Stimulated activated naive B cell treated with anti-CD40 and anti-IgM and Interleukin-4, amounts not matched to agents 10 μg/mL and 1 μg/mL and 100 μg/mL, for 72 hours (primary cell): ENCODE data around the gene ZNF573.
A peak's percentile ranks its signal among the peaks of the same experiment; 100 is the strongest.

ENCODE experiments used
- ATAC-seq, 2 donors: fragments of 150-1000 bp; cut with Tn5 transposase; replicated peaks; 2 replicates each; pipeline ENCODE4 v1.10.0; 2021; ENCODE audit warnings: moderate library complexity in 1 of 2
- DNase-seq: peaks from one replicate; pipeline ENCODE4 v3.0.0; 2021
- H3K27ac Mint-ChIP-seq: one replicate; pipeline ENCODE4 v1.8.0; 2022; ENCODE audit warnings: mild to moderate bottlenecking, mixed read lengths
- H3K27me3 Mint-ChIP-seq, 2 donors: one replicate each; pipeline ENCODE4 v1.8.0; 2022; ENCODE audit warnings: mixed read lengths in 2 of 2
- H3K36me3 Mint-ChIP-seq, 2 donors: one replicate each; pipeline ENCODE4 v1.8.0; 2022; ENCODE audit warnings: mixed read lengths in 2 of 2, mild to moderate bottlenecking in 1 of 2
- H3K4me1 Mint-ChIP-seq, 2 donors: one replicate each; pipeline ENCODE4 v1.8.0; 2022; ENCODE audit warnings: mixed read lengths in 2 of 2, mild to moderate bottlenecking in 1 of 2
- H3K4me3 Mint-ChIP-seq, 2 donors: one replicate each; pipeline ENCODE4 v1.8.0; 2022; ENCODE audit warnings: mild to moderate bottlenecking in 2 of 2, mixed read lengths in 2 of 2, moderate library complexity in 1 of 2
- H3K9me3 Mint-ChIP-seq, 2 donors: one replicate each; pipeline ENCODE4 v1.8.0; 2022; ENCODE audit warnings: mixed read lengths in 2 of 2, mild to moderate bottlenecking in 1 of 2

The ZNF573 gene

DNA sequence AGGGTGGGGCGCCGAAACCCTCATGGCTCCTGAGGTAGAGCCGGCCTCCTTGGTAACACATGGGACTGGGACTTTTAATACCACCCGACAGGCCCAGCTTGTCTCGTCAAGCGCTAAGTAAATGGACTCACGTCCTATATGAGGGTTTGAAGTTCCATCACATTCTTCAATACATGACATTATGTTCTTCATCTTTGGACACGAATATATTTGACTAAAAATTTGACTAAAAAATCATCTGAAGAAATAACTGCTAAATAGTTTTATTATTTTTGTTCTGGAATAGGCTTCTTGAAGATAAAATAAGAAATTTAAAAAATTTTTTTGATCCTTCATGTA is 59.5 kb downstream of the ZNF573 start:
- peak overlapping the region; percentile 97 for H3K27ac Mint-ChIP-seq
- H3K27me3 Mint-ChIP-seq: no peaks in the 10 kb centered on the region
- peaks cover 10 to 18% of the 10 kb centered on the region in 2 donors for H3K4me1 Mint-ChIP-seq
- peak overlapping the region; percentile 90 to 95 for H3K4me3 Mint-ChIP-seq
- peaks cover 5 to 13% of the 10 kb centered on the region in 2 donors for H3K36me3 Mint-ChIP-seq
- H3K9me3 Mint-ChIP-seq: no peaks in the 10 kb centered on the region
- ATAC-seq: no peak
- no peak for DNase-seq

DNA sequence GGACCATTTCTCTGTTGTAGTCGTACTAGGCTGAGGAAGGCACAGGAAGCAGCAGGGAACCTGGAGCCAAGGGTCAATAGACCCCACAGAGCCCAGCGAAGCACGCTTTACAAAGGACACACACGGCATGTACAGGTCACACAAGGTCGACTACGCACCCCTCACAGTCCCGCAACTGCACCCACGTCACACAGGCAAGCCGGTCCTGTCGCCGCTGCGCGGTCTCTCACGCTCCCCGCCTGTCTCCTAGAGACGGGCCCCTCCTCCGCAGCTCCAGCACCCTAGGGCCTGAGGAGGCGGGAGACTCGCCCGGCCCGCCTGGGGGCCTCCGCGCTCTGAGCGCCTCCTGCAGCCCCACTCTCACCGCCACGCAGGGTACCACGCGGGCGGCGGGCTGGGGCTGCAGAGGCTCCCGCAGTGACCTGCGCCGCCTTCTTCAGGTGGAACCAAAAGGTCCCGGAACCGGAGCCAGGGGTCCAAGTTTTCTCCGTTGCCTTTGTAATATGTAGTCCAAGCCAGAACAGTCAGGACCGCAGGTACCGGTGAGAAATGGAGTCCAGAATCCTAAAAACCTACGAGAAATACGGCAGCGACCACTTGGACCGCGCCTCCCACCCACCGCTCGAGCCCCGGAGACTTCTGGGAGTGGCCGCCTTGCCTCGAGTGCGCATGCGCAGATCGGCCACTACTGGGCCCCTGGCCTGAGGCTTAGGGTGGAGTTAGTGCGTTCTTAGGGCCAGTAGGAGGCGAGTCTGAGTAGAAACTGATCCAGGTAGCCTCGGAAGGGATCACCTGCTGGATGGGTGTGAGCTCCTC is 60.1 kb downstream of the ZNF573 start, which contains the start of gene ZNF607:
Gene ZNF607 (minus strand): TSS at position 651 of the 816 bp plus-strand sequence. CDS start 8,143 bp downstream, outside the sequence.
- Mint-ChIP-seq H3K9me3 (no peaks in the 10 kb centered on the region), H3K27me3 (no peaks in the 10 kb centered on the region), H3K4me1 (peaks cover 10 to 18% of the 10 kb centered on the region in 2 donors), H3K27ac (peak within 1 kb of the TSS; percentile 97), H3K4me3 (peak within 1 kb of the TSS; percentile 90 to 95), H3K36me3 (peaks cover 5 to 16% of the 10 kb centered on the region in 2 donors)
- peak; percentile 95 to 96 for ATAC-seq
- DNase-seq: peak; percentile 91

- ATAC-seq: no peak
- Mint-ChIP-seq H3K27me3 (no peaks in the 10 kb centered on the region), H3K4me3 (peak overlapping the region; percentile 90 to 95), H3K9me3 (no peaks in the 10 kb centered on the region), H3K4me1 (peaks cover 10 to 18% of the 10 kb centered on the region in 2 donors), H3K27ac (peak overlapping the region; percentile 97), H3K36me3 (peaks cover 11 to 19% of the 10 kb centered on the region in 2 donors)
- no peak for DNase-seq
Observed at GRCh38 chr19:37718304-37718703, 61.1 kb downstream of the ZNF573 start.

DNA sequence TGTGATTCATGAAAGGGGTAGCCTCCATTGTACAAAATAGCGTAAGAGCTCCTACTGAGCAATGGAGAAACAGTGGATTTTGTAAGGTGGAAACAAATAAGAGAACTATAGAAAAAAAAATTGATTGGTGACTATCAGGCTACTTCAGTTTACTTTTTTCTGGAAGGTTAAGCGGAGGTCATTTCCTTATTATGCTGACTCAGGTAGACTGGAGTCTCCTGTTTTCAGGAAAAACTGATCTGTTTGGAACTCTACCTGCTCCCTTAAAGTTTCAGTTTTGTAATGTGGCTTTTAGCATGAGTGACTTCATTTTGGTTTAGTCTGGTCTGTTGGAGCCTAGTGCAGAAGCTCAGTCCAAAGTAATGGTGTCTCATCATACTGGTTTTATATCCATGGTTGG is 63.2 kb downstream of the ZNF573 start:
- peaks cover 19 to 33% of the 10 kb centered on the region in 2 donors for H3K36me3 Mint-ChIP-seq
- ATAC-seq: no peak
- peaks cover 10 to 18% of the 10 kb centered on the region in 2 donors for H3K4me1 Mint-ChIP-seq
- no peaks in the 10 kb centered on the region for H3K9me3 Mint-ChIP-seq
- DNase-seq: no peak
- no peaks in the 10 kb centered on the region for H3K27me3 Mint-ChIP-seq
- no peak overlapping the region for H3K4me3 Mint-ChIP-seq
- no peak overlapping the region for H3K27ac Mint-ChIP-seq

- Mint-ChIP-seq H3K4me3 (no peak overlapping the region), H3K9me3 (peaks cover 5 to 11% of the 10 kb centered on the region in 2 donors), H3K36me3 (peaks cover 58 to 79% of the 10 kb centered on the region in 2 donors), H3K27ac (no peak overlapping the region), H3K4me1 (no peaks in the 10 kb centered on the region), H3K27me3 (no peaks in the 10 kb centered on the region)
- no peak for ATAC-seq
- no peak for DNase-seq
Observed at GRCh38 chr19:37706052-37706605, 73.3 kb downstream of the ZNF573 start.

GRCh38 chr19:37699057-37699456 is 80.3 kb downstream of the ZNF573 start:
- Mint-ChIP-seq H3K36me3 (peaks cover 52 to 72% of the 10 kb centered on the region in 2 donors), H3K27me3 (no peaks in the 10 kb centered on the region)

GRCh38 chr19:37698216-37698615 is 81.2 kb downstream of the ZNF573 start:
- Mint-ChIP-seq H3K36me3 (peaks cover 47 to 66% of the 10 kb centered on the region in 2 donors), H3K9me3 (peaks cover 12 to 39% of the 10 kb centered on the region in 2 donors)

More at GRCh38 chr19:37699057-37699456, 80.3 kb downstream of the ZNF573 start:
- ATAC-seq (no peak), DNase-seq (no peak)
- Mint-ChIP-seq H3K9me3 (peaks cover 12 to 35% of the 10 kb centered on the region in 2 donors), H3K27ac (no peak overlapping the region), H3K4me1 (no peaks in the 10 kb centered on the region), H3K4me3 (no peak overlapping the region)

GRCh38 chr19:37695144-37695899 is 84.1 kb downstream of the ZNF573 start:
- DNase-seq (no peak), ATAC-seq (no peak)
- no peak overlapping the region for H3K27ac Mint-ChIP-seq
- peaks cover 4 to 7% of the 10 kb centered on the region in 2 donors for H3K4me1 Mint-ChIP-seq
- no peak overlapping the region for H3K4me3 Mint-ChIP-seq
- no peaks in the 10 kb centered on the region for H3K27me3 Mint-ChIP-seq
- peaks cover 8 to 30% of the 10 kb centered on the region in 2 donors for H3K9me3 Mint-ChIP-seq
- peaks cover 36 to 43% of the 10 kb centered on the region in 2 donors for H3K36me3 Mint-ChIP-seq

More at GRCh38 chr19:37698216-37698615, 81.2 kb downstream of the ZNF573 start:
- Mint-ChIP-seq H3K4me1 (no peaks in the 10 kb centered on the region), H3K27ac (no peak overlapping the region), H3K4me3 (no peak overlapping the region), H3K27me3 (no peaks in the 10 kb centered on the region)
- DNase-seq (no peak), ATAC-seq (no peak)

GRCh38 chr19:37692956-37693620 is 86.3 kb downstream of the ZNF573 start:
- no peak for ATAC-seq
- Mint-ChIP-seq H3K9me3 (peaks cover 6 to 16% of the 10 kb centered on the region in 2 donors), H3K36me3 (peaks cover 17 to 22% of the 10 kb centered on the region in 2 donors), H3K4me1 (peaks cover 4 to 7% of the 10 kb centered on the region in 2 donors), H3K27ac (no peak overlapping the region), H3K4me3 (peak overlapping the region; percentile 10 to 48), H3K27me3 (no peaks in the 10 kb centered on the region)
- no peak for DNase-seq

GRCh38 chr19:37691881-37692504 is 87.4 kb downstream of the ZNF573 start:
- Mint-ChIP-seq H3K27me3 (no peaks in the 10 kb centered on the region), H3K9me3 (peaks cover 6 to 8% of the 10 kb centered on the region in 2 donors)
- DNase-seq: peak; percentile 85

More at GRCh38 chr19:37691881-37692504, 87.4 kb downstream of the ZNF573 start:
- Mint-ChIP-seq H3K4me3 (peak overlapping the region; percentile 95 to 96), H3K36me3 (peaks cover 14 to 19% of the 10 kb centered on the region in 2 donors), H3K27ac (peak overlapping the region; percentile 99), H3K4me1 (peaks cover 4 to 7% of the 10 kb centered on the region in 2 donors)
- peak; percentile 94 to 96 for ATAC-seq
